Stimulated activated CD4-positive, alpha-beta T cell treated with anti-CD3 and anti-CD28 coated beads, Interleukin-12 subunit alpha, Interleukin-12 subunit beta, amount 100 ng/mL, for 4 hours (primary cell): Measurements from ENCODE around the gene KCND2.

Source experiments
- DNase-seq: peaks from one replicate; pipeline ENCODE4 v3.0.0-alpha.2; 2020

The KCND2 gene

DNA sequence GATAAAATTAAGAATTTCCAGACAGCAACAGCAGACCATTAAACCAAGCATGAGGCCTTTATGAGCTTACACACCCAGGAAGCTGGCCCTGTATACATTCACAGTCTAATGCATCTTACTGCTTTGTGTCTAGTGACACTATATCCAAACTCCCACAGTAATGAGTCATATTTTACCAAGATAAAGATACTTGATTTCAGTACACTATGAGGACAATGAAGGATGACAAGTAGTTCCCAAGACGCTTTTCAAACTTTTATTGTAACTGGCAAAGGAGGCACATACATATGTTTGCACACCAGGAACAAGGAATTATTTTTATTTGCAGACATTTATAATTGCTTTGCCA, 437.0 kb downstream of the KCND2 start:
- no peak for DNase-seq

DNA sequence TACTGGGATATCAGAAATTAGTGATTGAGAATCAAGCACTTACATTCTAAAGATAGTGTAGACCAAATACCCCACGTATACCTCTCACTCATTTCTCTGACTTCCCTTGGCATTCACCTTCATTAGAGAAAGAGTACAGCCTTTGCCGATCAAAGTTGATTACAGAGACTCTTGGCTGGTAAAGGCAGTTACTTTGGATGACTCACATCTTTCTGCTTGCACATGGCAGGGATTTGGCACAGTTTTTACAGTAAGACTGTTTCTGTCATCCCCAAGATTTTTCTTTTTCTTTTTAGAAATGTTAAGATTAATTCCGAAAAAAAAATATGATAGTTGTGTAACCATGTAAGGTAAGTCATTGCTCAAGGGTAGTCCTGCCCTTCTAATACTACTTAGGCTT, 442.0 kb downstream of the KCND2 start:
- DNase-seq = no peak

DNA sequence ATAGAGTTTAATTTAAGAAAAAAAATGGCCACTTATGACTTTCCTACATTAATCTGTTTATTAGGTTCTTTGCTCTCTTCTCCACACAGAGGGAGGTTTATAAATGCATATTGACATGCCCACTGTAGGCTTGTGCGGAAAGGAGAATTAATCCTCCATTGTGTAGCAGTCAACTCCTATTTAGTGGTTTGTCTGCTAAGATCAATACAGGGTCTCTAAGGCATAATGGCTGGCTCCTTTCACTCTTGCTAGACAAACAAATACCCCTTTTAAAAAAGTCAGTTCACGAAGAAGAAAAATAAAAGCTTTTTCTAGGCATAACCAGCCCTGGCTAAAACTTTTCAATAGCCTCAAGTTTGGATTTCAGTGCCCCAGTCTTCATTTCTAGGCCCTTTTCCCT, 443.3 kb downstream of the KCND2 start:
- no peak for DNase-seq

DNA sequence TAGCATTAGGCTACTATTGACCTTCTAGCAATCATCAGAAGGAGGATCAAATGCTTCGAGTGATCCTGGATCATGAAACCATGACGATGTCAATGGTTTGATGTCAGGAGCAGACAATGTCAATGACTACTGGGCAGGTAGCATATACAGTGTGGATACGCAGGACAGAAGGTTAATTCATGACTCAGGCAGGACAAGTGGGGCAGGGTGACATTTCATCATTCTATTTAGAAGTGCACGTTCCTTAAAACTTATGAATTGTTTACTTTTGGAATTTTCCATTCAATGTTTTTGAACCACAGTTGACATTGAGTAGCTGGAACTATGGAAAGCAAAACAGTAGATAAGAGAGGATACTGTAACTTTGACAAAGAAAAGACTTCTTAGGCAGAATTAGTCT, 444.2 kb downstream of the KCND2 start:
- no peak for DNase-seq

DNA sequence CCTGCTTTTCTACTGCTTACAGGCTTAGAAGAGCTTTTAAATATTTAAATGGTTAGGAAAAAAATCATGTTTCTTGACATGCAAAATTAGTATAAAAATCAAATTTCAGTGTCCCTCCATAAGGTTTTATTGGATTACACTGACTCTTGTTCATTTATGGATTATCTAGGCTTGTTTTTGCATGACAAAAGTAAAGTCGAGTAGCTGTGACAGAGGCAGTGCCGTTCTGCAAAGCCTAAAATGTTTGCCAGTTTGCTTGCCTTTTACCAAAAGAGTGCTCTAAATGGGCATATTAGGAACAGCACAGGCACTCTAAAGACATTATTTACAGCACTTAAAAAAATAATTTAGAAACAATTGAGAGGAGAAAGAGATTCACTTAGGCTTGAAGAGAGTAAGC, 445.4 kb downstream of the KCND2 start:
- DNase-seq = no peak

DNA sequence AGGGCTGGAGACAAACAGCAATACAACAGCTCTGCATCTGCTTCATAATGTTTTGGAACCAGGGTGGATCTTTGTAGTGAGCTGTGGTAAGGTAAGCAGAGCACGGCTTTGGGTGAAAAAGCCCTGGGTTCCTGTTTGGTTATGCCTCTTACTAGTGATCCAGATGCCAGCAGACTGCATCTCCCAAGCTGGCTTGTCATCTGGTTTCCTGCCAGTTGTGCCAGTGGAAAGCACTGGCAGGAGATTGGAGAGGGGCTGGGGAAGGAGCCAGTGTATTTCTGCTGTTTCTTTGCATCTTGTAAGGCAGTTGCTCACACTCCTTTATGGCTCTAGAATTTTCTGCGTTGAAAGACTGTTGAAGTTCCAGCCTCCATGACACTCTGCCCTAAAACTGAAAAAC, 447.3 kb downstream of the KCND2 start:
- no peak for DNase-seq

DNA sequence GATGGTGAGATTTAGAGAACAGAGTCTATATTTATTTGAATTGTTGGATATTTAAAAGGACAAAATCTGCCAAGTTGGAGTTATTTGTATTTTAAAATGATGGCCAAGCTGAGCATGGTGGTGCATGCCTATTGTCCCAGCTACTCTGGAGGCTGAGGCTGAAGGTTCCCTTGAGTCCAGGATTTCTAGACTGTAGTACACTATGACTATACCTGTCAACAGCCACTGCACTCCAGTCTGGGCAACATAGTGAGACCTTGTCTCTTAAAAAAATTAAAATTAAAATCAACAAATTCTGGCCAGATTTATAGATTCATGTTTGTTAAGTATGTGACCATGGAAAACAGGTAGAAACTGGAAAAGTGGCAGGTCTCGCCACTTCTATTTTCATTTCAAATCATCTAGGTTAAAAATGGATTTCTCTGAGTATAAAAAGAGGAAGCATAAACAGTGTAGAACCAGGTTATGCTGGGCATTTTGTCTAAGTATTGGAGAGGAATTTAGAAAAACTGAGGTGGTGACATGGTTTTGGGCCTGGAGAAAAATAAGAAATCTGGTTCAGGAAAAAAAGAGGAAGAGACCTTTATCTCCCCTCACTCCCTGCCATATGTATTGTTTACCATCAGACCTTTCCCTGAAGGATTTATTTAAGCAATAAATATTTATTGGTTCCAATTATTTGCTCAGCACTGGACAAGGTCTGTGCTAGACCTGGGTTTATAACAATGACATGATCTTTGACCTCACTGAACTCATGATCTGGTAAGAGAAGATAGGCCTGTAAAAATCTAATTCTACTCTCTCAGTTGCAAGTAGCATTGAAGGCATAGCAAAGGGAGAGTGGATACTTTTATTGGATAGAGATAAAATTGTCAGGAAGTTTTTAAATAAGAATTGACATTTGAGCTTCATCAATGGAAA, 450.8 kb downstream of the KCND2 start:
- no peak for DNase-seq

DNA sequence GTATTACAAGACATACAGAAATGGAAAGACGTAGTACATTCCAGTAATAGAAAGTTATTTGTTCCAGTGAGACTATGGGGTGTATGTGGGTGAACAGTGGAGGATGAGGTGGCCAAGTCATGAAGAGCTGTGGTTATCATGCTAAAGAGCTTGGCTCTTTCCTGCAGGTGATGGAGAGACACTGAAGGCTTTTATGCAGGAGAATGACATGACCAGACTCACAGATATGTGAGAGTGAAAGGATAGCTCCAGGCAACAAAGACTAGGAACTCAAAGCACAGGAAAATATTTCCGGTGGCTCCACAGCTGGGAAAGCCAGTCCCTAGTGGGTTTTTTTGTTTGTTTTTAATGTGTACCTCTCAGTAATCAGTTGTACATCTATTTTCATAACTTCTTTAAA, 451.5 kb downstream of the KCND2 start:
- no peak for DNase-seq

DNA sequence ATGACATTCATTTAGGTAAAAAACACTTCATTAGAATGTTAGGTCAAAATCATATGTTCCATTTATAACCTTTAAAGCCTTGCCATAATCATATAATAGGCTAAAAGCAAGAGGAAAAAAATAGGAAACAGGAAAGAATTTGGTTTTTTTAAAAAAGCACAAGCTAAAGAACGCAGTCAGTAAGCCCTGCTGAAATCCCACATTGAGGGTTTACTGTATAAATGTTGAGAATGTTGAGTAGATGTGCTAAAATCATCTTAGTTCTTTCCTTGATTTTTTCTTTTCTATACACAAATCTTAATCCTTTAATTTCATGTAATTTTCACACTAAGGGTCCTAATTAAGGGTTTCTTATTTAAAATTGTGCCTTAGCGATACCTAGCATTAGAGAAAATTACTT, 452.0 kb downstream of the KCND2 start:
- no peak for DNase-seq

DNA sequence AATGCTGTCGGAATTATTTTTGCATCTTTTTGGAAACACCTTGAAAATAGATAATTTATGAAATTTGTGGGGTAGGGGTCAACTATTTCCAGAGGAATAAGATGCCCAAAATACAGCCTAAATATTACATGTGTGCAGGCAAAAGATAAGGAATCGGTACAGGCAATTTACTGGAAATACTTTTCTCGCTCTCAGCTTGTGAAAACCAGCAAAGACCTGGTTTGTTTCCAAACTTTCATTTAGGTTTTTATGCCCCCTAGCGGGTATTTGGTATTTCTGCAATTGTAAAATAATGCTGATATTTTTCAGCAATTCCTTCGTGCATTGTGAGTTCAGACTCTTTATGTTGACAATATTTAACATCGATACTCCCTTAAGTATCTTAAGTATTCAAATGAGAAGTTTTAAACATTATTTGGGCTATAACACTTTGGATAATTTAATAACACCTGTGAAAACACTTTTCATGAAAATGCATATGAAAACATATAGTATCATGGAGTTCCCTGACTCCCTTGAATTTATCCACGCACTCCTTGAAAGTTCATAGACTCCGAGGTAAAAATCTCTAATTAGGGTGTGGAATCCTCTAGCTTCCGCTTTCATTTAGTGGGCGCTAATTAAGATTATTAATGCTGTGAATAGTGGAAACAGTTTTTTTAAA, 452.5 kb downstream of the KCND2 start:
- DNase-seq = no peak

DNA sequence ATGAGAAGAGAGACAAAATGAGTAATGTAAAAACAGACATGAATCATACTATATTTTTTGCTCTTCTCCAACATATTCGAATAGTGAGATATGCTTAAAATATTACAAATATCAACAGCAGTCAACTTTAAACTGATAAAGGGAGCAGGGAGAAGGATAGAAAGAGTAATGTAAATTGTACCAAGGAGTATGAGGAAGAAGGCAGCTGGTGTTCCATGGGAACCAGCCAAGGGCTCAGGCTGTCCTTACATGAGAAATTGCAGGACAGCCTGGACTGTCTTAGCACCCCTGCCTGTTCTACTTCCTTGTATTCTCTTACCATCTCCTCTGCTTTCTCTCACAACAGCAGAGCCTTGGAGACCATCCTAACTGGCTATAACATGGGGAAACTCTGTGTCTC, 456.3 kb downstream of the KCND2 start:
- no peak for DNase-seq

DNA sequence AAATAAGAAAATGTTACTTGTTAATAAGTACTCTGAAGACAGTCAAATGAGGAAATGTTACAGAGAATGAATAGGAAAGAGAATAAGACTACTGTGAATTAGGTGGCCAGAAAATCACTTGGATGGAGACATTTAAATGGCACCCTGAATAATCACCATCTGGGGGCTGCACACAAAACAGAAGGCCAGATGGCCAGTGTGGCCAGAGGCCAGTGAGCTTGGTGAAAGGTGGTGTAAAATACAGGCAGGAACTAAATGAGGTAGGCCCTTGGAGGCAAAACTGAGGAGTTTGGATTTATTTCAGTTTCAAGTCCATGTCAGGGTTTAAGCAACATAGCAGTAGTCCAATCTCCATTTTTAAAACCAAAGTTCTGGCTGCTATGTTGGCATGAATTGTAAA, 458.3 kb downstream of the KCND2 start:
- no peak for DNase-seq

DNA sequence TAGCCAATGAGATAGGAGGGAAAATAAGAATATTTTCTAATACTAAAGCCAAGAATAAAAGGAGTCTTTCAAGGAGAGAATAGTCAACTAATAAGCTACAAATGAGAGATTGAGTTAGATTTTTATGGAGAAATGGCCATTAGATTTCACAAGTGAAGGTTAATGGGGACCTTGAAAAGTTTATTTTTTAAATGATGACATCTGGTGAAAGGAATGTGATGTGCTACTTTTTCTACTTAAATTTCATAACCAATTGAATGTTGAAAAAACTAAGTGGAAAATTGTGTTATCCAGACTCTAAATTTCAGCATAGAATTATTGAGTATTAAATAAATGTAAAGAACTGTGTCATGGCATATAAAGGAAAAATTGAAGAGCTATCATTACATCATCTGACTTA, 459.3 kb downstream of the KCND2 start:
- no peak for DNase-seq

DNA sequence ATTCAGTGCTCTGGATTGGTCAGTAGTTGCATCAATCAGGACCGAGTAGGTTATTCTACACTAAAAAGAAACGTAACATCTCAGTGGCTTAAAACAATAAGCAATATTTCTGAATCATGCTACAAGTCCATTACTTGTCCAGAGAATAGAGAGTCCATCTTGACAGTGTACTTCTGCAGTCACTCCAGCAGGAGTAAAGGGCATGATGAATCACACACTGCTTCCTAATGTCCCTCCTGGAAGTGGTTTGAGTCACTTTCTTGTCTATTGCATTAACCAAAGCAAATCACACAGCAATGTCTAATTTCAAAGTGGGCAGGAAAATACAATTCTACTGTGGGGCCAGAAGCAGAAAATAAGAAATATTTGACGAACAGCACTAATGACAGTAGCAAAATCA, 460.2 kb downstream of the KCND2 start:
- no peak for DNase-seq

DNA sequence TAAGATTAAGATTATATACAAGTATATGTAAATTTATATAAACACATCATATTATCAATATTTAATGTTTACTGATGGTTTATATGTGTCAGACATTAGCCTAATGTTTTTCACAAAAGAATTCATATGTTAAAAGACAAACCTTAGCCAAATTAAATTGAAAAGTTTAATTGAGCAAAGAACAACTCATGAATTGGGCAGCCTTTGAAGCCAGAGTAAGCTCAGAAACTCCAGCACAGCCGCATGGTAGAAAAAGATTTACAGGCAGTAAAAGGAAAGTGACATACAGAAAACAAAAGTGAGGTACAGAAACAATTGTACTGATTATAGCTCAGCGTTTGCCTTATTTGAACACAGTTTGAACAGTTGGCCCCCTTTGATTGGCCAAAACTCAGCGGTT, 460.9 kb downstream of the KCND2 start:
- no peak for DNase-seq

DNA sequence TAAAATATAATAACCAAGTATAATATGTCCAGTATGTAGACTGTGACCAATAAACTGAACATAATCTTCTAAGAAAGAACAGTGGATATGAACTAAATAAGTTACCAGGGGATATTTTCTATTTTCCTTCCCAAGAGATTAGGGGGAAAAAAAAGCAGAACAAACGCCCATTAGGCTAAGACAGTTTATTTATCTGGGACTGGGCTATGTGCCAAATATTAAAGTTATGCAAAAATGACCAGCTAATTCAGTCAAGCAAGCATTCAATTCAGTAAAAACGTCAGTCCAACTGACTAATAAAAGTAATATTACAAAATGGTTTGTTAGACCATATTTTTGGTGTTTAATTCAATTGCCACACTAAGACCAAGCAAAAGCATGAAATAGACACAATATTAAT, 462.8 kb downstream of the KCND2 start:
- DNase-seq = no peak

DNA sequence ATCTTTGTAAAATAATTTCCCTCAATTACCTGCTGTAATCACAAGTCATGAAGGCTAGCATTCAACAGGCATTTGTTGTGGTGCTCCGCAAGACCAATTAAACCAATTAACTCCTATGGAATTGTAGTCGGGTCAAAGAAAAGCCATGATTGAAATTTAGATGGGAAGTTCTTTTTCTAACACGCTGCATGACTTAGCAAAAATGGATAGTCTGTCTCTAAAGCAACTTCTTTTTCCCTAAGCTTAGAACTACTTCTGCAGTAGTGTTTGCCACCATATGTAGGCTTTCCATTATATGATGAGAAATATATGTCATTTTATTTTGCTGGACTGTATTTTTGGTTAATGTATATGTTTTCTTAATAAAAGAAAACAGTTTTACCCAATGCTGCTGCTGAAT, 465.8 kb downstream of the KCND2 start:
- DNase-seq = no peak

DNA sequence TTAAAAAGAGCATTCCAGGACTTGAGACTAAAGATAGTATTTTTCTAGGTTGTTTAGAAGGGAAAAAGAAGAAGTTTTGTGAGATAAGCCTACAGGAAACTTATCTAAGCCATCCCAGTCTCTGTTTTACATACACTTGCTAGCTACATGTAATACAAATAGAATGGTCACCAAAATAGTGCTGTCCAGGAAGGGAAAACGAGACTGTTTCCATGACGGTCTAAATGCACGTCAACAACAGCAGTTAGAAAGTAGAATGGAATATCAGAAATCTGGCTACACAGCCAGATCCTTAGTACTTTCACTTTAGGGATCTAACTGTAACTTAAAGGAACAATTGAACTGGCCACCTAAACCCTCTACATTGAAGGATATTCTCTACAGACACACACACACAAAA, 467.4 kb downstream of the KCND2 start:
- DNase-seq = no peak

DNA sequence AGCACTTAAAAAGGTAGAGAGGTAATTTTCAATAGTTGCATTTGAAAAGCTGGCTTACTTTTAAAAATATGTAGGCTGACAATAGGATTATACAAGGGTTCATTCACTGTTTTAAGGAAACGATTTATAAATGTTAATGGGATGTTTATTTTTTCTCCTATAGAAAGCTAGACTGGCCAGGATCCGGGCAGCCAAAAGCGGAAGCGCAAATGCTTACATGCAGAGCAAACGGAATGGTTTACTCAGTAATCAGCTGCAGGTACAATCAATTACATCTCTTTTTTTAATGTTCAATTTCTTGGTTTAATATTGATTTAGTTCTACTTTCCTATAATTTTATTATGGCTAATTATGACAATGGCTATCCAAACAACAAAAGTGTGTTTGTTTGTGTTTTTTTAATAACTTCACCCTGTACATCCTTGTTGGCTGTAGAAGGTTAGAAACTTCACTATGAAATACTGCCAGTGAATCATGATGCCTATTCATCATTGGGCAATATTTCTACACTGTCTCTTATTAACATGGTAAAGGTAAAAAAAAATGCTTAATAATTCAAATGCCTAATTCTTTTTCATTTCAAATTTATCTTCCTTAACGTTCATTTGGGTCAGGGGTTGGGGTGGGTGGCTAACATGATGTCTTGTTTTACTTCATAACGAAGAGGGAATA, 468.5 kb downstream of the KCND2 start:
- DNase-seq = no peak

DNA sequence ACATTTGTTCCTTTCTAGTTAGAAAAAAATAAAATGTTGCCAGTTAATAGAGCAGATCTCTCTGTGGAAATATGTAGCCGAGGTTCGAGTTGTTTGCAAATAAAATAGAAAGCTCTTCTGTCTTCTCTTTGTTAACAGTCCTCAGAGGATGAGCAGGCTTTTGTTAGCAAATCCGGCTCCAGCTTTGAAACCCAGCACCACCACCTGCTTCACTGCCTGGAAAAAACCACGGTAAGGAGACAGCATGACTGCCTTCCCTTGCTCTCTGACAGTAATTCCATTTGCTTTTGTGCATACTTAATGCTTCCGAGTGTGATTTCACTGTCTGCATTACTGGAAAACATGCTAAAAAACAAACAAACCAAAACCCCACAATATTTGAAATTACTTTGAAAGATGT, 469.4 kb downstream of the KCND2 start:
- no peak for DNase-seq

DNA sequence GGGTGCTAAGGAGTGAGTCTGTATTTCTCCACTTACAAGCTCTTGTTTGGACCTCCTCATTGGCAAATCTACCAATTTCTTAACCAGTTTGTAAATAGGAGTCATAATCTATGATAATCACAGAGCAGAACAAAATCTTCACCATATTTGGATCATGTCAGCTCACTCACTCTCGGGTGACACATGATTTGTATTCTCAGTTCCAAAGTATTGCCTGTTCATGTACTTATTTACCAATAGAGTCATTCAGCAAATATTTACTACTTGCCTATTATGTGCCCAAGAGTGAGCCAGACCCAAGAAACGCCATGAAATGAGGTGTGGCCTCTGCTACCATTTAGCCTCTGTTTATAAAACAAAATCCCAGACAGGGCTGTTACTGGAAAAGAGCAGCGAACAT, 470.2 kb downstream of the KCND2 start:
- no peak for DNase-seq

DNA sequence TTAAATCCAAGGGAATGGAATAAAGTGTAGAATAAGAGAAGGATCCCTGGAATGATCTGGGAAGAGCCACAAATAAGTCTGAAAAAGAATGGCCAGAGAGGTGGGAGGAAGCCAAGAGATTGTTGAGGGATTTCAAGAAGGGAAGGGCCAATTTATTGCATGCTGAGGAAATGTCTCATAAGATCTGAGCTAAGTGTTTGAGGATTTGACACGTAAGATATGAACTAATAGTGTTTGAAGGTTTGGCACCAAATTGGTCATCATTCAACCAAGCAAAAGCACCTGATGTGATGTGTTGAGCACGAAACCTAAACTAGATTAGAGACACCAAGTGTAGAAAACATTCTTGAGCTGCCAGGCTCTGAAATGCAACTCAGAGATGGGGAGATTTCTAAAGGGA, 487.1 kb downstream of the KCND2 start:
- DNase-seq = no peak

DNA sequence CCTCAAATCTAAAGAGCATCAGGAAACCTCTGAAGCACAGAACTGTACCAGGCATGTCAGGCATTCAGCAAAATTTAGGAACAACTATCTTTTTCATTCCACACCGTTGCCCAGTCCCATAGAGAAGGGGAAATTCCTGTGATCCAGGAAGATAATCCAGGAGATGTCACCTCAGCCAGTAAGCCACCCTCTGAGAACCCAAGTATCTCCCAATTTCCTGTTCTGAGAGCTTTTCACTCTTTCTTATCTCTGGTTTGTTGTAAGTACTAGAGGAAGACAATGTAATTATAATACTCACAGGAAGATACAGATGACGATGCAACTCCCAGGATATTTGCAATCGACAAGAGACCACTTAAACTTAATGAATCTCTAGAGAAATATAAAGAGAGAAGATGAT, 487.9 kb downstream of the KCND2 start:
- DNase-seq = no peak

DNA sequence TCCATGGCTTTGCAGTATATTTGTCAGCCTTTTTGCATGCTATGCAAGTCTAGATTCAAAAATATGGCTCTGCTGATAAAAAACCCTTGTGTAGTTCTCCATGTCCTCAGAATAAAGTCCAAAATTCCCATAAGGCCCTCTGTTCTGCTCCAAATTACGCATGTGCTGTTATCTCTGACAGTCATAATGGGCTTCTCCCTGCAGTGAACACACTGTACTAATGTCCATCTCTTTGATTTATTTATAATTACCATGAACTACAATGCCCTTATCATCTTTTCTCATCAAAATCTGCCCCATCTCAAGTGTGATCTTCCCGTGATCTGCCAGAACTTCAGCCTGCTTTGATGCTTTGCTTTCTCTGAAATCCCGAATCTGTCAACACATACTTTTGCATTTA, 497.2 kb downstream of the KCND2 start:
- DNase-seq = no peak
